ENCODE measurements around the gene SVIL.
"Not testable (repeated sequence)": the region's sequence is repeated elsewhere in the genome, so short reads cannot be mapped to it uniquely, and the experiment has no call there.

SVIL gene

DNA sequence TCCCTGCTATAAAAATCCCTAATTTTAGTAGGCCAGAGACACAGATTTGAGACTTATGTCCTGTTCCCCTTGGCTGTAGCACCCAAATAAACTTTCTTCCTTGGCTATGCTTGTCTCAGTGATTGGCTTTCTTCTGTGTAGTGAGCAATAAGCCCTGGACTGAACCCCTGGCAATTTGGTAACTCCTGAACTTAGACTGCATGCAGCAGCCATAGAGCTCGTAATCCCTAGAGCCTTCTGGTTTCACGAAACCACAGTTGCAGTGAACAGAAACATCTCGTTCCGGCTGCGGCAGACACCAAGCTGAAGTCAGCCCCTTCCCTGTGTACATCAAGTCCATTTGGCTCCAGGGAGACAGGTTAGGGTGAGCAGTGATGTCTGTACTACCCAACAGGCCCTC, 173.7 kb downstream of the SVIL start:
- H3K4me1 Mint-ChIP-seq (ENCODE audit: low read depth), result no peaks in the 10 kb centered on the region
- H3K9me3 Mint-ChIP-seq, result peaks cover 11% of the 10 kb centered on the region
- H3K27ac Mint-ChIP-seq, result no peak overlapping the region
- no peaks in the 10 kb centered on the region for H3K27me3 Mint-ChIP-seq
- intact Hi-C loops (cut with micrococcal nuclease), result no loop called here
- peaks cover 98% of the 10 kb centered on the region for H3K36me3 Mint-ChIP-seq (ENCODE audit: low read depth)
- no peak overlapping the region for H3K4me3 Mint-ChIP-seq

DNA sequence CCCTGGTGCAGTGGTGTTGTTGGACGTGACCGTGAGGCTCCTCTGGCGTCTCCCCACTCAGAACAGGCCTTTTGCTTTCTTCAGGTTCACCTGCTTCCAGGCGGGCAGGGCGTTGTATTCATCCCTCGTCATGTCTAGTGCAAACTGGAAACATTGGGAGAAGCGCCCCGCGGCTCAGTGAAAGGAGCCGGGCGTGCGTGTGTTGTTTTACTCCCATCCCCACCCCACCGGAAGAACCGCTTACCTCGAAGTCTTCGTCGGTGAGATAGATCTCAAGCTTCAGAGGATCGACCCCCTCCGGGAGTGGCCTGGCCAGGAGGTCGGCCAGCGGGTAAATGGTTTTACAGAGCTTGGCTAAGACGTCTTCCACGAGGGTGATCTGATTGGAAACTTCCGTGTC, 176.6 kb downstream of the SVIL start:
- H3K36me3 Mint-ChIP-seq (ENCODE audit: low read depth), result peaks cover 88% of the 10 kb centered on the region
- H3K27ac Mint-ChIP-seq; H3K4me1 Mint-ChIP-seq (ENCODE audit: low read depth); H3K4me3 Mint-ChIP-seq; intact Hi-C loops (cut with micrococcal nuclease); H3K27me3 Mint-ChIP-seq: not testable (repeated sequence)
- peaks cover 11% of the 10 kb centered on the region for H3K9me3 Mint-ChIP-seq

DNA sequence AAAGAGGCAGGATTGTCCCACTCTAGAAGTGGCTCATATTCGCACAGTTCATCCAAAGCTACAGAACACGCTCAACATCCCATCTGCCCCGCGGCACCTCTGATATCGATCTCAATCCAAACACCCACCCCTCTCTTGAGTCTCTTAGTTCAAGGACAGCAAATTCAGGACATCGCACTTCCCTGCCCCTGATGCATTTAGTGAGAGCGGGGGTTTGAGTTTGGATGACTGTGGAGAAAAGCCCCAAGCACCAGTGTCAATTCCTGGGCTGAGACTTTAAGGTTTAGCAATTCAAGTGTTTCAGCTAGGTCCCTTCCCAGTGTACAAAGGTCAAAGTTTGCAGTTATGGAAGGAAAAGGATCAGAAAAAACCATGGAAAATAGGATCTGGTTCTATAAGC, 179.7 kb downstream of the SVIL start:
- intact Hi-C loops (cut with micrococcal nuclease), result no loop called here
- Mint-ChIP-seq H3K4me1 (ENCODE audit: low read depth) (no peaks in the 10 kb centered on the region), H3K27me3 (no peaks in the 10 kb centered on the region), H3K9me3 (no peaks in the 10 kb centered on the region), H3K4me3 (no peak overlapping the region), H3K27ac (no peak overlapping the region), H3K36me3 (ENCODE audit: low read depth) (peaks cover 63% of the 10 kb centered on the region)

- peaks cover 1% of the 10 kb centered on the region for H3K4me1 Mint-ChIP-seq (ENCODE audit: low read depth)
These were observed 180.5 kb downstream of the SVIL start for GRCh38 chr10:29454250-29454649.

DNA sequence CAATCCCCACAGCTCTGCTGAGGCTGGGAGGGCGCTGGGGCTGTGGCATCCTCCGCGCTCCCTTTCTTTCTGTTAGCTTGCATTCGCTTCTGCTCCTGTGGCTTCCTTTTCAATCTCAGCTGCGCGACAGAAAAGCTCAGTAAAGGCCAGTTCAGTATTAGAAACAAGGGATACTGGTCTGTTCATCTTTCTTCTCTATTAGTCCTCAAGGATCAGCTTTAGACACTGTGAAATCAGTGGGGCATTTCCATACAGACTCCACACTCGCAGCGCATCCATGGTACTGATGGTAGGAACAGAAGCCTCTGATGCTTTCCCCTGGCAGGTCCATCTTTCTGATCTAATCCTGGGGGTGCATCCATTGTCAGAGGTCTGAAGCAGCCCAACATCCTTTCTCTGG, 182.2 kb downstream of the SVIL start:
- H3K27me3 Mint-ChIP-seq, result no peaks in the 10 kb centered on the region
- no peaks in the 10 kb centered on the region for H3K9me3 Mint-ChIP-seq
- H3K36me3 Mint-ChIP-seq (ENCODE audit: low read depth), result peaks cover 45% of the 10 kb centered on the region
- no peak overlapping the region for H3K27ac Mint-ChIP-seq
- intact Hi-C loops (cut with micrococcal nuclease), result no loop called here
- H3K4me3 Mint-ChIP-seq, result no peak overlapping the region
- H3K4me1 Mint-ChIP-seq (ENCODE audit: low read depth), result peaks cover 15% of the 10 kb centered on the region

More at GRCh38 chr10:29454250-29454649, 180.5 kb downstream of the SVIL start:
- peaks cover 56% of the 10 kb centered on the region for H3K36me3 Mint-ChIP-seq (ENCODE audit: low read depth)
- no peaks in the 10 kb centered on the region for H3K27me3 Mint-ChIP-seq
- no peaks in the 10 kb centered on the region for H3K9me3 Mint-ChIP-seq
- no peak overlapping the region for H3K27ac Mint-ChIP-seq
- H3K4me3 Mint-ChIP-seq, result no peak overlapping the region
- intact Hi-C loops (cut with micrococcal nuclease), result no loop called here

GRCh38 chr10:29451946-29452345, 182.8 kb downstream of the SVIL start:
- no peak overlapping the region for H3K27ac Mint-ChIP-seq
- H3K4me3 Mint-ChIP-seq, result no peak overlapping the region
- H3K27me3 Mint-ChIP-seq, result no peaks in the 10 kb centered on the region
- H3K36me3 Mint-ChIP-seq (ENCODE audit: low read depth), result peaks cover 45% of the 10 kb centered on the region
- intact Hi-C loops (cut with micrococcal nuclease), result no loop called here
- no peaks in the 10 kb centered on the region for H3K9me3 Mint-ChIP-seq
- peaks cover 15% of the 10 kb centered on the region for H3K4me1 Mint-ChIP-seq (ENCODE audit: low read depth)

GRCh38 chr10:29450405-29450804, 184.4 kb downstream of the SVIL start:
- Mint-ChIP-seq H3K36me3 (ENCODE audit: low read depth) (peaks cover 33% of the 10 kb centered on the region), H3K4me3 (no peak overlapping the region), H3K9me3 (no peaks in the 10 kb centered on the region), H3K27ac (no peak overlapping the region), H3K27me3 (no peaks in the 10 kb centered on the region), H3K4me1 (ENCODE audit: low read depth) (peaks cover 20% of the 10 kb centered on the region)
- intact Hi-C loops (cut with micrococcal nuclease), result no loop called here

DNA sequence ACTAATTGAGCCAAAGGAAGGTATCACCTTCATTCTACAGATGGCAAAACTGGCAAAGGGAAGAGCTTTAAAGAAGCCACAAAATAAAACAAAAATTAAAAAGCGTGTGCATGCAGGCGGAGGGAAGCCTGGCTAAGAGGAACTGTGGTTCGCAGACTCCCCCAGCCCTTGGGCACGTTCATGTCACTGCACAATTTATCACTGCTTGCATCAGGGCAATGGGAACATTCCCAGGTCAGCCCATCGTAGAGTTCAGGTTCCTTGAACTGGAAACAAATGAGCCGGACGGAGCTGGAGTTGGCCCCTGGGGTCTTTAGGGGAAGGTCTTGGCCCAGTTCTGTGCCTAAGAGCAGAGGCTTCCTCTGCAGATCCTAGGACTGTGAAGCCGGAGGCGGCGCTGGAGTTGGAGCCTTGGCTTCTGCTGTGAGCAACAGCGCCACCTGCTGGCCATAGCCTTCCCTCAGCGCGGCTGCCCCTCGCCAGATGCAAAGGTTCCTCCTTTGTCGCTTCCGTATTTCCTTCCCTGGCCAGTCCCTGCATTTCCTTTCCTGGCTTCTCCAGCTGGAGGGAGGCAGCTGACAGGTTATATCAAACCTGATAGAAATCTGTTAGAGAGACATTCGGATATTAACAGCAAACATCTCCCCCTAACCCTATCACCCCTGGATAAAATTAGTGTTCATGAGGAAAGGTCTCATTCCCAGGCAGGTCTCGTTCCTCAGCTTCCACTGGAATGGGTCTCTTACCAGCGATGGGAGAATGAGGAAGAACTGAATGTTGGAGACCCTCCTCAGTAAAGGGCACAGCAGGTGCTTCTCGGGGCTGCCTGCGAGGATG, 185.8 kb downstream of the SVIL start:
- H3K27me3 Mint-ChIP-seq, H3K4me3 Mint-ChIP-seq, H3K9me3 Mint-ChIP-seq, H3K27ac Mint-ChIP-seq: not testable (repeated sequence)
- intact Hi-C loops (cut with micrococcal nuclease), result loop anchor here (1.0 kb wide), 1 partner anchor 63 kb away; no protein-coding TSS in a partner anchor
- peaks cover 29% of the 10 kb centered on the region for H3K4me1 Mint-ChIP-seq (ENCODE audit: low read depth)
- H3K36me3 Mint-ChIP-seq (ENCODE audit: low read depth), result peaks cover 19% of the 10 kb centered on the region

- Mint-ChIP-seq H3K9me3 (no peaks in the 10 kb centered on the region), H3K4me3 (no peak overlapping the region), H3K4me1 (ENCODE audit: low read depth) (peaks cover 29% of the 10 kb centered on the region), H3K27ac (no peak overlapping the region), H3K27me3 (no peaks in the 10 kb centered on the region), H3K36me3 (ENCODE audit: low read depth) (peaks cover 19% of the 10 kb centered on the region)
- intact Hi-C loops (cut with micrococcal nuclease), result no loop called here
These were observed 186.6 kb downstream of the SVIL start for GRCh38 chr10:29448125-29448524.

DNA sequence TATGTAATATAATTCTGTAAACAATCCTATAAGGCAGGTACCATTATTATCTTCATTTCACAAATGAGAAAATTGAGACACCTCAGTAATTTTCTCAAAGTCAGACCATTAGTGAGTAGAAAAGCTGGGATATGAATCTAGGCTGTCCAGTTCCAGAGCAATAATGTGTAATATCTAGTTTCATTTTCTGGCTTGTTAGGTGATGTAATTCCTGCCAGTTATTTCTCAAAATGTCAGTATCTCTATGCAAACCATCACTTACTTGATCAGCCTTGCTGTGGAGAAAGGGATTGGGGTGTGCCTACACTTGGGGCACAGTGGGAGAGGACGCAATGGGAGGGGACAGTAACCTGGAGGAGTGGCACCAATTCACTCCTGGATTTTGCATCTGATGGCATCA, 188.4 kb downstream of the SVIL start:
- H3K4me1 Mint-ChIP-seq (ENCODE audit: low read depth), result peaks cover 29% of the 10 kb centered on the region
- H3K36me3 Mint-ChIP-seq (ENCODE audit: low read depth), result peaks cover 19% of the 10 kb centered on the region
- intact Hi-C loops (cut with micrococcal nuclease), result no loop called here
- H3K4me3 Mint-ChIP-seq, result no peak overlapping the region
- H3K27me3 Mint-ChIP-seq, result no peaks in the 10 kb centered on the region
- H3K9me3 Mint-ChIP-seq, result no peaks in the 10 kb centered on the region
- no peak overlapping the region for H3K27ac Mint-ChIP-seq

GRCh38 chr10:29443745-29444523, 190.8 kb downstream of the SVIL start:
- intact Hi-C loops (cut with micrococcal nuclease), result no loop called here
- Mint-ChIP-seq H3K27me3 (no peaks in the 10 kb centered on the region), H3K27ac (no peak overlapping the region)

GRCh38 chr10:29440981-29441380, 193.8 kb downstream of the SVIL start:
- peaks cover 27% of the 10 kb centered on the region for H3K36me3 Mint-ChIP-seq (ENCODE audit: low read depth)
- H3K4me3 Mint-ChIP-seq, result no peak overlapping the region
- H3K9me3 Mint-ChIP-seq, result peaks cover 31% of the 10 kb centered on the region
- H3K27ac Mint-ChIP-seq, result no peak overlapping the region
- no peaks in the 10 kb centered on the region for H3K27me3 Mint-ChIP-seq
- intact Hi-C loops (cut with micrococcal nuclease), result no loop called here
- peaks cover 15% of the 10 kb centered on the region for H3K4me1 Mint-ChIP-seq (ENCODE audit: low read depth)

More at GRCh38 chr10:29443745-29444523, 190.8 kb downstream of the SVIL start:
- Mint-ChIP-seq H3K36me3 (ENCODE audit: low read depth) (peaks cover 16% of the 10 kb centered on the region), H3K4me3 (no peak overlapping the region), H3K4me1 (ENCODE audit: low read depth) (peaks cover 25% of the 10 kb centered on the region), H3K9me3 (peaks cover 5% of the 10 kb centered on the region)

DNA sequence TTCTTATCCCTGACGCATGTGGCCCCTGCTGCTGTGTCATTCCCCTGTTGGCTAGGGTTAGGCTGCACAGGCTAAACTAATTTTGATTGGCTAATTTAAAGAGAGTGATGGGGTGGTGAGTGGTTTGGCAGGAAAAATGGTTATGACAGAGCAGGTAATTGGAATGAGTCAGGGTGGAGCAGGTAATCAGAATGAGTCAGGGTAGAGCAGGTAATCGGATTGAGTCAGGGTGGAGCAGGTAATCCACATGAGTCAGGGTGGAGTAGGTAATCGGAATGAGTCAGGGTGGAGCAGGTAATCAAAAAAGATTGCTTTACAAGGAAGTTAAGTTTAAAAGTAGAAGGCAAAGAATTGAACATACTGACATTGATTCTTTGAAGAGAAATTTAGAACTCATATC, 195.8 kb downstream of the SVIL start:
- not testable (repeated sequence) for H3K4me3 Mint-ChIP-seq

GRCh38 chr10:29438271-29438670, 196.5 kb downstream of the SVIL start:
- H3K36me3 Mint-ChIP-seq (ENCODE audit: low read depth), result peaks cover 27% of the 10 kb centered on the region
- peaks cover 11% of the 10 kb centered on the region for H3K4me1 Mint-ChIP-seq (ENCODE audit: low read depth)
- peaks cover 31% of the 10 kb centered on the region for H3K9me3 Mint-ChIP-seq

More for the DNA sequence above, 195.8 kb downstream of the SVIL start:
- H3K27ac Mint-ChIP-seq; H3K27me3 Mint-ChIP-seq; H3K4me1 Mint-ChIP-seq (ENCODE audit: low read depth); intact Hi-C loops (cut with micrococcal nuclease): not testable (repeated sequence)
- peaks cover 27% of the 10 kb centered on the region for H3K36me3 Mint-ChIP-seq (ENCODE audit: low read depth)
- H3K9me3 Mint-ChIP-seq, result peaks cover 31% of the 10 kb centered on the region

More at GRCh38 chr10:29438271-29438670, 196.5 kb downstream of the SVIL start:
- intact Hi-C loops (cut with micrococcal nuclease), result no loop called here
- H3K27me3 Mint-ChIP-seq, result no peaks in the 10 kb centered on the region
- H3K4me3 Mint-ChIP-seq, result no peak overlapping the region
- no peak overlapping the region for H3K27ac Mint-ChIP-seq

Data from dendritic cell treated with granulocyte-macrophage colony-stimulating factor and Interleukin-4, amounts not matched to agents 40 ng/mL and 50 ng/mL, for 4 days (primary cell).